PC-9 (cell line): ENCODE results near the gene SLC7A5. TPM values are rescaled to one million over a fixed set of nuclear protein-coding genes. Genes with fewer than 3 reads are reported as not detected.
"Not testable (repeated sequence)": the region's sequence is repeated elsewhere in the genome, so short reads cannot be mapped to it uniquely, and the experiment has no call there.

Source experiments
- BruUV-seq: library from RNA; stranded (reverse); fragments of 400-500 nt; replicated peaks from 2 replicates; lab custom pipeline; 2021; lab: Mats Ljungman, UMichigan
- CTCF ChIA-PET: fragments of 300-600 bp; sonication (Branson Sonifier 250); formaldehyde crosslinking; loops from one replicate; lab custom pipeline; 2022; ENCODE audit warnings: antibody characterized with exemption; lab: Charles Lee
- POLR2A ChIA-PET: fragments of 300-600 bp; sonication (Branson Sonifier 250); formaldehyde crosslinking; loops from one replicate; lab custom pipeline; 2022; ENCODE audit warnings: antibody characterized with exemption; ENCODE audit not compliant: unreplicated experiment; lab: Charles Lee
- DNase-seq, 2 experiments: peaks; one replicate each; pipeline versions ENCODE4 v3.0.0 to v3.0.0-alpha.2; 2015 to 2022; ENCODE audit warnings: mixed read lengths in 1 of 2
- H2AFZ ChIP-seq: fragments of 200-600 bp; sonication (generic); 2 replicates; pipeline ENCODE4 v1.8.1; 2017; ENCODE audit warnings: antibody characterized with exemption
- H3F3A ChIP-seq: fragments of 200-600 bp; sonication (generic); 2 replicates; pipeline ENCODE4 v1.8.1; 2017; ENCODE audit warnings: antibody characterized with exemption, mild to moderate bottlenecking, low read depth; ENCODE audit not compliant: insufficient read depth
- H3K27ac ChIP-seq: fragments of 200-600 bp; sonication (generic); 2 replicates; pipeline ENCODE4 v1.6.1; 2016; ENCODE audit warnings: mixed run types
- H3K27me3 ChIP-seq: fragments of 200-600 bp; sonication (generic); 2 replicates; pipeline ENCODE4 v1.6.1; 2016; ENCODE audit warnings: low read depth, mixed run types; ENCODE audit not compliant: insufficient read depth
- H3K36me3 ChIP-seq: fragments of 200-600 bp; sonication (generic); 2 replicates; pipeline ENCODE4 v1.6.1; 2016; ENCODE audit warnings: low read depth, mixed run types
- H3K4me1 ChIP-seq: fragments of 200-600 bp; sonication (generic); replicated peaks from 2 replicates; pipeline ENCODE4 v1.6.1; 2016; ENCODE audit warnings: mixed run types; ENCODE audit not compliant: insufficient read depth
- H3K4me2 ChIP-seq: fragments of 200-600 bp; sonication (generic); 2 replicates; pipeline ENCODE4 v1.6.1; 2017; ENCODE audit warnings: mixed run types
- H3K4me3 ChIP-seq: fragments of 200-600 bp; sonication (generic); 2 replicates; pipeline ENCODE4 v1.6.1; 2016; ENCODE audit warnings: mixed run types
- H3K79me2 ChIP-seq: fragments of 200-600 bp; sonication (generic); 2 replicates; pipeline ENCODE4 v1.6.1; 2017; ENCODE audit warnings: low read depth, mixed run types
- H3K9me2 ChIP-seq: fragments of 200-600 bp; sonication (generic); 2 replicates; pipeline ENCODE4 v1.8.1; 2017; ENCODE audit warnings: mild to moderate bottlenecking; ENCODE audit not compliant: insufficient read depth
- H3K9me3 ChIP-seq: fragments of 200-600 bp; sonication (generic); 2 replicates; pipeline ENCODE4 v1.8.1; 2016; ENCODE audit warnings: low read depth; ENCODE audit not compliant: insufficient read depth
- H4K20me1 ChIP-seq: fragments of 200-600 bp; sonication (generic); 2 replicates; pipeline ENCODE4 v1.8.1; 2017; ENCODE audit not compliant: insufficient read depth
- CTCF ChIP-seq: fragments of 200-600 bp; sonication (generic); conservative IDR thresholded peaks from 2 replicates; pipeline ENCODE4 v1.6.1; 2017; ENCODE audit warnings: mixed run types, antibody characterized with exemption, mild to moderate bottlenecking, moderate library complexity
- EZH2 ChIP-seq: fragments of 200-600 bp; sonication (generic); IDR thresholded peaks from 2 replicates; pipeline ENCODE4 v1.8.0; 2017; ENCODE audit warnings: antibody characterized with exemption, low read depth
- intact Hi-C: fragments of 100-400 bp; cut with micrococcal nuclease; formaldehyde crosslinking; loops from one replicate; pipeline ENCODE4 v1.10.0; 2022; ENCODE audit not compliant: unreplicated experiment
- total RNA-seq: library from RNA; stranded (reverse); gene quantifications from 2 replicates; pipeline ENCODE4 v1.2.3, GENCODE V29; 2021

Gene SLC7A5
- total RNA-seq, 1 experiment from 2014 or later, result 496 TPM

GRCh38 chr16:87826798-87827587 is 42.3 kb downstream of the SLC7A5 start:
- BruUV-seq, result no TSS peak
- Histone ChIP-seq H3K9me2 (no peaks in the 10 kb centered on the region), H3K27ac (no peak overlapping the region), H3K4me2 (no peak overlapping the region), H3K4me3 (no peak overlapping the region), H3K27me3 (no peaks in the 10 kb centered on the region), H4K20me1 (peaks cover 6% of the 10 kb centered on the region), H2AFZ (no peak overlapping the region), H3F3A (peaks cover 34% of the 10 kb centered on the region; the same call in 1 of the 2 replicates), H3K36me3 (no peaks in the 10 kb centered on the region; the same call in 1 of the 2 replicates), H3K9me3 (no peaks in the 10 kb centered on the region), H3K79me2 (no peaks in the 10 kb centered on the region), H3K4me1 (no peaks in the 10 kb centered on the region)
- CTCF ChIA-PET, result interaction anchor here (0.6 kb wide), 1 partner anchor 109 kb away, joined by 13 read pairs; no protein-coding TSS in a partner anchor
- TF ChIP-seq EZH2, result no peak
- no peak for TF ChIP-seq CTCF
- intact Hi-C loops, result no loop called here
- POLR2A ChIA-PET, result no interaction called here
- no peak for DNase-seq

GRCh38 chr16:87826407-87826797 is 42.9 kb downstream of the SLC7A5 start:
- H3K36me3 ChIP-seq, H3K27me3 ChIP-seq, CTCF ChIA-PET, H4K20me1 ChIP-seq, H3K4me3 ChIP-seq, H3K9me2 ChIP-seq, H3K79me2 ChIP-seq, DNase-seq, H2AFZ ChIP-seq, H3K4me2 ChIP-seq, H3K4me1 ChIP-seq, H3K27ac ChIP-seq, BruUV-seq, H3K9me3 ChIP-seq, intact Hi-C loops: not testable (repeated sequence)
- H3F3A ChIP-seq, result peaks cover 34% of the 10 kb centered on the region; the same call in 1 of the 2 replicates
- POLR2A ChIA-PET, result interaction anchor here (0.7 kb wide), 1 partner anchor 13 kb away, joined by 9 read pairs; no protein-coding TSS in a partner anchor

- H3K27ac ChIP-seq, H3K4me3 ChIP-seq, BruUV-seq, H3K4me2 ChIP-seq, H3K9me2 ChIP-seq, intact Hi-C loops, DNase-seq, H3K36me3 ChIP-seq, H3K27me3 ChIP-seq, H3K79me2 ChIP-seq, H3K4me1 ChIP-seq, H4K20me1 ChIP-seq, H2AFZ ChIP-seq, H3K9me3 ChIP-seq: not testable (repeated sequence)
- POLR2A ChIA-PET, result interaction anchor here (0.7 kb wide), 1 partner anchor 14 kb away, joined by 9 read pairs; no protein-coding TSS in a partner anchor
- H3F3A ChIP-seq, result peaks cover 34% of the 10 kb centered on the region; the same call in 1 of the 2 replicates
- CTCF ChIA-PET, result interaction anchor here (1.3 kb wide), 1 partner anchor 24 kb away, joined by 4 read pairs; no protein-coding TSS in a partner anchor
These were observed 43.5 kb downstream of the SLC7A5 start for GRCh38 chr16:87825842-87826120.

GRCh38 chr16:87824991-87825841 is 44.1 kb downstream of the SLC7A5 start:
- H3K9me3 ChIP-seq, result no peaks in the 10 kb centered on the region
- ChIA-PET CTCF (interaction anchor here (1.3 kb wide), 1 partner anchor 24 kb away, joined by 4 read pairs; no protein-coding TSS in a partner anchor), POLR2A (no interaction called here)
- H3K4me3 ChIP-seq, result no peak overlapping the region
- H3K27ac ChIP-seq, result no peak overlapping the region
- H2AFZ ChIP-seq, result no peak overlapping the region
- intact Hi-C loops, result no loop called here
- peaks cover 6% of the 10 kb centered on the region for H4K20me1 ChIP-seq
- DNase-seq, result no peak
- no peaks in the 10 kb centered on the region for H3K36me3 ChIP-seq
- H3K9me2 ChIP-seq, result no peaks in the 10 kb centered on the region
- no peak for TF ChIP-seq CTCF
- H3K79me2 ChIP-seq, result no peaks in the 10 kb centered on the region
- H3K27me3 ChIP-seq, result no peaks in the 10 kb centered on the region
- H3K4me1 ChIP-seq, result no peaks in the 10 kb centered on the region
- peaks cover 31% of the 10 kb centered on the region; the same call in 1 of the 2 replicates for H3F3A ChIP-seq
- H3K4me2 ChIP-seq, result no peak overlapping the region
- no TSS peak for BruUV-seq
